Bone marrow (tissue), 2 donors: ENCODE measurements around the gene GART.
"Not testable (repeated sequence)": the region's sequence is repeated elsewhere in the genome, so short reads cannot be mapped to it uniquely, and the experiment has no call there.

Experiments used
- DNase-seq, 2 donors: peaks; one replicate each; lab custom pipeline; 2025; lab: John Stamatoyannopoulos, UW

GART gene

GRCh38 chr21:33469183-33469582, 72.7 kb downstream of the GART start:
- DNase-seq: not testable (repeated sequence)

GRCh38 chr21:33461538-33462250, 80.2 kb downstream of the GART start:
- DNase-seq: no peak

- DNase-seq: no peak
Measured at GRCh38 chr21:33458861-33459260, 83.1 kb downstream of the GART start.

- no peak for DNase-seq
Measured at GRCh38 chr21:33455686-33456446, 86.1 kb downstream of the GART start.
